HCT116 (cell line): ENCODE results near the gene TSPOAP1. TPM values are rescaled to one million over a fixed set of nuclear protein-coding genes. Genes with fewer than 3 reads are reported as not detected.

Source experiments
- ATAC-seq: fragments of 200-7000 bp; cut with Tn5 transposase; 2 replicates; pipeline ENCODE4 v1.9.1; 2020; ENCODE audit warnings: mild to moderate bottlenecking, moderate library complexity
- BruUV-seq: library from RNA; stranded (reverse); fragments of 400-500 nt; replicated peaks from 2 replicates; lab custom pipeline; 2021; lab: Mats Ljungman, UMichigan
- CTCF ChIA-PET: fragments of 300-600 bp; sonication (Branson Sonifier 250); formaldehyde crosslinking; loops from one replicate; lab custom pipeline; 2021; ENCODE audit warnings: antibody characterized with exemption; lab: Charles Lee
- POLR2A ChIA-PET: fragments of 300-600, 350-600 bp; sonication (Branson Sonifier 250); formaldehyde crosslinking; loops from one replicate; lab custom pipeline; 2021; ENCODE audit warnings: antibody characterized with exemption; lab: Charles Lee
- RAD21 ChIA-PET, 2 experiments: fragments of 300-600 bp; sonication (Branson Sonifier 250); formaldehyde crosslinking; loops; one replicate each; lab custom pipeline; 2023; ENCODE audit warnings: low total read pairs in 2 of 2; ENCODE audit not compliant: uncharacterized antibody in 2 of 2, unreplicated experiment in 2 of 2, low non-redundant PET in 1 of 2; lab: Charles Lee
- DNase-seq: peaks from one replicate; pipeline ENCODE4 v3.0.0-alpha.2; 2010; ENCODE audit warnings: low read depth, low spot score
- H2AFZ ChIP-seq: fragments of 200-600 bp; shearing (Covaris generic), sonication (generic); 2 replicates; pipeline ENCODE4 v1.6.1; 2017; ENCODE audit warnings: low read depth, mixed run types, mixed read lengths, antibody characterized with exemption, low read length; ENCODE audit not compliant: poor library complexity, severe bottlenecking
- H3K27ac ChIP-seq: 2 replicates; pipeline ENCODE4 v1.5.1; 2012; ENCODE audit warnings: low read depth, low read length
- H3K27me3 ChIP-seq: fragments of 200-600 bp; sonication (generic); 2 replicates; pipeline ENCODE4 v1.6.1; 2016; ENCODE audit warnings: mixed run types, low read length, mixed read lengths; ENCODE audit not compliant: insufficient read depth
- H3K36me3 ChIP-seq, 2 experiments: fragments of 200-500 bp in 1 of 2; fragments of 200-600 bp in 1 of 2; sonication (Bioruptor generic) in 1 of 2; sonication (generic) in 1 of 2; 2 replicates each; pipeline versions ENCODE4 v1.5.1 to v1.6.1; 2014 to 2016; ENCODE audit warnings: low read length in 2 of 2, inconsistent platforms in 1 of 2, mixed read lengths in 1 of 2, mixed run types in 1 of 2; ENCODE audit not compliant: insufficient read depth in 2 of 2, control insufficient read depth in 1 of 2
- H3K4me1 ChIP-seq, 2 experiments: fragments of 200-600 bp in 1 of 2; sonication (generic) in 1 of 2; 2 replicates each; pipeline versions ENCODE4 v1.5.1 to v1.6.1; 2012 to 2017; ENCODE audit warnings: low read length in 2 of 2, inconsistent platforms in 1 of 2, mild to moderate bottlenecking in 1 of 2, mixed read lengths in 1 of 2, mixed run types in 1 of 2, moderate library complexity in 1 of 2; ENCODE audit not compliant: insufficient read depth in 2 of 2, control insufficient read depth in 1 of 2
- H3K4me2 ChIP-seq: fragments of 200-600 bp; sonication (generic); 2 replicates; pipeline ENCODE4 v1.6.1; 2017; ENCODE audit warnings: mixed run types, low read length, mixed read lengths
- H3K4me3 ChIP-seq, 2 experiments: fragments of 200-600 bp in 1 of 2; sonication (generic) in 1 of 2; replicated peaks in 1 of 2; 2 replicates each; pipeline ENCODE4 v1.5.1; 2011 to 2016; ENCODE audit warnings: low read length in 2 of 2, control low read depth in 1 of 2, low read depth in 1 of 2, mild to moderate bottlenecking in 1 of 2, mixed read lengths in 1 of 2, mixed run types in 1 of 2
- H3K79me2 ChIP-seq: fragments of 200-600 bp; sonication (generic); 2 replicates; pipeline ENCODE4 v1.6.1; 2017; ENCODE audit warnings: mild to moderate bottlenecking, mixed run types, low read length, moderate library complexity, mixed read lengths; ENCODE audit not compliant: insufficient read depth
- H3K9ac ChIP-seq: fragments of 200-600 bp; sonication (generic); 2 replicates; pipeline ENCODE4 v1.6.1; 2016; ENCODE audit warnings: low read length, mixed read lengths
- H3K9me2 ChIP-seq: fragments of 200-600 bp; sonication (generic), shearing (Covaris generic); 2 replicates; pipeline ENCODE4 v1.6.1; 2017; ENCODE audit warnings: mixed run types, mild to moderate bottlenecking, moderate library complexity; ENCODE audit not compliant: insufficient read depth
- H3K9me3 ChIP-seq, 2 experiments: fragments of 200-500 bp in 1 of 2; fragments of 200-600 bp in 1 of 2; sonication (Bioruptor generic) in 1 of 2; sonication (generic) in 1 of 2; 2 replicates each; pipeline ENCODE4 v1.6.1; 2014 to 2017; ENCODE audit warnings: low read length in 2 of 2, mixed read lengths in 2 of 2, inconsistent platforms in 1 of 2, low read depth in 1 of 2, mild to moderate bottlenecking in 1 of 2, mixed run types in 1 of 2, moderate library complexity in 1 of 2; ENCODE audit not compliant: control insufficient read depth in 1 of 2, insufficient read depth in 1 of 2
- H4K20me1 ChIP-seq: fragments of 200-600 bp; sonication (generic), shearing (Covaris generic); 2 replicates; pipeline ENCODE4 v1.6.1; 2017; ENCODE audit warnings: mixed run types, mild to moderate bottlenecking, moderate library complexity; ENCODE audit not compliant: insufficient read depth
- EGR1 ChIP-seq: IDR thresholded peaks from 2 replicates; pipeline ENCODE4 v1.6.1; 2012; ENCODE audit warnings: low read depth
- ELF1 ChIP-seq: IDR thresholded peaks from 2 replicates; pipeline ENCODE4 v1.6.1; 2012; ENCODE audit warnings: low read depth, borderline replicate concordance
- EZH2phosphoT487 ChIP-seq: fragments of 200-600 bp; IDR thresholded peaks from 2 replicates; pipeline ENCODE4 v1.6.1; 2018; ENCODE audit warnings: antibody characterized with exemption, borderline replicate concordance
- FOSL1 ChIP-seq: IDR thresholded peaks from 2 replicates; pipeline ENCODE4 v1.6.1; 2012; ENCODE audit warnings: low read depth
- JUND ChIP-seq: IDR thresholded peaks from 2 replicates; pipeline ENCODE4 v1.6.1; 2012
- POLR2AphosphoS5 ChIP-seq: IDR thresholded peaks from 2 replicates; pipeline ENCODE4 v1.6.1; 2011; ENCODE audit warnings: mild to moderate bottlenecking, low read depth, low read length, moderate library complexity
- SP1 ChIP-seq: IDR thresholded peaks from 2 replicates; pipeline ENCODE4 v1.6.1; 2012; ENCODE audit warnings: low read depth
- SRF ChIP-seq: IDR thresholded peaks from 2 replicates; pipeline ENCODE4 v1.6.1; 2012; ENCODE audit warnings: low read depth
- TCF7L2 ChIP-seq: IDR thresholded peaks from 2 replicates; pipeline ENCODE4 v1.7.0; 2011; ENCODE audit warnings: borderline replicate concordance, inconsistent platforms; ENCODE audit not compliant: insufficient read depth, insufficient read length; ENCODE audit errors: extremely low read depth
- ZNF274 ChIP-seq: fragments of 200-500 bp; sonication (Bioruptor generic); IDR thresholded peaks from 2 replicates; pipeline ENCODE4 v1.6.1; 2014; ENCODE audit warnings: mild to moderate bottlenecking, low read depth, low read length, inconsistent platforms
- intact Hi-C: fragments of 100-400 bp; cut with micrococcal nuclease; formaldehyde crosslinking; loops from 2 replicates; pipeline ENCODE4 v1.10.0; 2022
- total RNA-seq: library from RNA; stranded (reverse); gene quantifications from one replicate; pipeline ENCODE4 v1.2.1, GENCODE V29; 2021; ENCODE audit not compliant: unreplicated experiment
- TF ChIP-seq, protein P1 (sequence below): IDR thresholded peaks from 2 replicates; pipeline ENCODE4 v1.6.1; 2012
- TF ChIP-seq, protein P2 (sequence below): IDR thresholded peaks from 2 replicates; pipeline ENCODE4 v1.6.1; 2012; ENCODE audit warnings: low read depth
- TF ChIP-seq, protein P3 (sequence below): IDR thresholded peaks from 2 replicates; pipeline ENCODE4 v1.6.1; 2012
- TF ChIP-seq, protein P4 (sequence below), 3 experiments: fragments of 200-600 bp in 1 of 3; sonication (generic) in 1 of 3; IDR thresholded peaks in 2 of 3; conservative IDR thresholded peaks in 1 of 3; 2 replicates each; pipeline ENCODE4 v1.5.1; 2012 to 2017; ENCODE audit warnings: low read depth in 2 of 3, low read length in 2 of 3, antibody characterized with exemption in 1 of 3, borderline replicate concordance in 1 of 3, control low read depth in 1 of 3, mild to moderate bottlenecking in 1 of 3, mixed read lengths in 1 of 3, mixed run types in 1 of 3, moderate library complexity in 1 of 3; ENCODE audit not compliant: insufficient read depth in 1 of 3
- TF ChIP-seq, protein P5 (sequence below): IDR thresholded peaks from 2 replicates; pipeline ENCODE4 v1.6.1; 2011; ENCODE audit warnings: mild to moderate bottlenecking, low read length, moderate library complexity; ENCODE audit not compliant: insufficient replicate concordance; ENCODE audit errors: extremely low read depth

The TSPOAP1 gene
- total RNA-seq, 1 experiment from 2014 or later = 0.27 TPM

DNA sequence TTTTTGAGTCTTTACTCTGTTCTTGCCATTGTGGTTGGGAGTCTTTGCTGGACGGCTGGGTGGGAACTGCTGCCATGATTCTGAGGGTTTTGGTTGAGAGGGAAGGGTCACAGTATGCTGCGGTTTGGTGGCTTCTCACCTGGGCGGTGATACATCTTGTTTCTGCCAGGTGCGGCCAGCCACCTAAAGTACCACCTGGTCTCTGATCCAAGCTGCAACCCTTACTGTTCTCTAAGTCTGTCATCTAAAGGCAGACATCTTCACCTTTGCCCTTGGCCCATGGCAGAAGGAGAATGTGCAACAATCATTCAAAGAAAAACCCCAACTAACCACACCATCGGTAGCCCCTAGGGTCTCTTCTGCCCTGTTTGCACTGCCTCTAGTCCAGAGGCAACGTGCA lies 28.3 kb downstream of the TSPOAP1 start (continued):
- TF ChIP-seq, protein P1, sequence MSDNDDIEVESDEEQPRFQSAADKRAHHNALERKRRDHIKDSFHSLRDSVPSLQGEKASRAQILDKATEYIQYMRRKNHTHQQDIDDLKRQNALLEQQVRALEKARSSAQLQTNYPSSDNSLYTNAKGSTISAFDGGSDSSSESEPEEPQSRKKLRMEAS = no peak
- TF ChIP-seq, all 23 proteins: peak for 0

DNA sequence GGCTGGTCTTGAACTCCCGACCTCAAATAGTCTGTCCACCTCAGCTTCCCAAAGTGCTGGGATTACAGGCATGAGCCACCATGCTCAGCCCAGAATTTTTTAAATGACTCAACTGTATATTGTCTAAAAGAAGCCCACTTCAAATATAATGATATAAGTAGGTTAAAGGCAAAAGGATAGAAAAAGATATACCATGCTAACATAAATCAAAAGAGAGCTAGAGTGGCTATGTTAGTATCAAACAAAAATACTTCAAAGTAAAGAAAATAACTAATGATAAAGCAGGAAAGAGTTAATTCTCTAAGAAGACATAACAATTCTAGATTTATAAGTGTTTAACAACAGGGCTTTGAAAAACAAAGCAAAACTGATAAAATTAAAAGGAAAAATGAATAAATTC lies 34.6 kb downstream of the TSPOAP1 start:
- POLR2A ChIA-PET = no interaction called here
- Histone ChIP-seq H3K36me3 (no peaks in the 10 kb centered on the region), H3K9me3 (no peaks in the 10 kb centered on the region), H3K9ac (no peak overlapping the region), H2AFZ (no peak overlapping the region), H3K79me2 (no peaks in the 10 kb centered on the region), H3K9me2 (no peaks in the 10 kb centered on the region), H4K20me1 (no peaks in the 10 kb centered on the region), H3K27me3 (no peaks in the 10 kb centered on the region), H3K27ac (no peak overlapping the region), H3K4me2 (no peak overlapping the region), H3K4me3 (no peak overlapping the region), H3K4me1 (0 out of 4 replicates have a peak, but pooled peaks cover 0 to 3% of the 10 kb centered on the region in 2 experiments)
- BruUV-seq = no TSS peak
- intact Hi-C loops = no loop called here
- CTCF ChIA-PET = no interaction called here
- RAD21 ChIA-PET = no interaction called here
- ATAC-seq = no peak
- TF ChIP-seq, protein P2, sequence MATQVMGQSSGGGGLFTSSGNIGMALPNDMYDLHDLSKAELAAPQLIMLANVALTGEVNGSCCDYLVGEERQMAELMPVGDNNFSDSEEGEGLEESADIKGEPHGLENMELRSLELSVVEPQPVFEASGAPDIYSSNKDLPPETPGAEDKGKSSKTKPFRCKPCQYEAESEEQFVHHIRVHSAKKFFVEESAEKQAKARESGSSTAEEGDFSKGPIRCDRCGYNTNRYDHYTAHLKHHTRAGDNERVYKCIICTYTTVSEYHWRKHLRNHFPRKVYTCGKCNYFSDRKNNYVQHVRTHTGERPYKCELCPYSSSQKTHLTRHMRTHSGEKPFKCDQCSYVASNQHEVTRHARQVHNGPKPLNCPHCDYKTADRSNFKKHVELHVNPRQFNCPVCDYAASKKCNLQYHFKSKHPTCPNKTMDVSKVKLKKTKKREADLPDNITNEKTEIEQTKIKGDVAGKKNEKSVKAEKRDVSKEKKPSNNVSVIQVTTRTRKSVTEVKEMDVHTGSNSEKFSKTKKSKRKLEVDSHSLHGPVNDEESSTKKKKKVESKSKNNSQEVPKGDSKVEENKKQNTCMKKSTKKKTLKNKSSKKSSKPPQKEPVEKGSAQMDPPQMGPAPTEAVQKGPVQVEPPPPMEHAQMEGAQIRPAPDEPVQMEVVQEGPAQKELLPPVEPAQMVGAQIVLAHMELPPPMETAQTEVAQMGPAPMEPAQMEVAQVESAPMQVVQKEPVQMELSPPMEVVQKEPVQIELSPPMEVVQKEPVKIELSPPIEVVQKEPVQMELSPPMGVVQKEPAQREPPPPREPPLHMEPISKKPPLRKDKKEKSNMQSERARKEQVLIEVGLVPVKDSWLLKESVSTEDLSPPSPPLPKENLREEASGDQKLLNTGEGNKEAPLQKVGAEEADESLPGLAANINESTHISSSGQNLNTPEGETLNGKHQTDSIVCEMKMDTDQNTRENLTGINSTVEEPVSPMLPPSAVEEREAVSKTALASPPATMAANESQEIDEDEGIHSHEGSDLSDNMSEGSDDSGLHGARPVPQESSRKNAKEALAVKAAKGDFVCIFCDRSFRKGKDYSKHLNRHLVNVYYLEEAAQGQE = no peak
- TF ChIP-seq EZH2phosphoT487 = no peak
- no peak for TF ChIP-seq SP1
- TF ChIP-seq ELF1 = no peak
- TF ChIP-seq POLR2AphosphoS5 = no peak
- TF ChIP-seq, protein P1 = no peak
- TF ChIP-seq, protein P3, sequence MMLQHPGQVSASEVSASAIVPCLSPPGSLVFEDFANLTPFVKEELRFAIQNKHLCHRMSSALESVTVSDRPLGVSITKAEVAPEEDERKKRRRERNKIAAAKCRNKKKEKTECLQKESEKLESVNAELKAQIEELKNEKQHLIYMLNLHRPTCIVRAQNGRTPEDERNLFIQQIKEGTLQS = no peak
- no peak for TF ChIP-seq FOSL1
- no peak for TF ChIP-seq ZNF274
- TF ChIP-seq, protein P4, sequence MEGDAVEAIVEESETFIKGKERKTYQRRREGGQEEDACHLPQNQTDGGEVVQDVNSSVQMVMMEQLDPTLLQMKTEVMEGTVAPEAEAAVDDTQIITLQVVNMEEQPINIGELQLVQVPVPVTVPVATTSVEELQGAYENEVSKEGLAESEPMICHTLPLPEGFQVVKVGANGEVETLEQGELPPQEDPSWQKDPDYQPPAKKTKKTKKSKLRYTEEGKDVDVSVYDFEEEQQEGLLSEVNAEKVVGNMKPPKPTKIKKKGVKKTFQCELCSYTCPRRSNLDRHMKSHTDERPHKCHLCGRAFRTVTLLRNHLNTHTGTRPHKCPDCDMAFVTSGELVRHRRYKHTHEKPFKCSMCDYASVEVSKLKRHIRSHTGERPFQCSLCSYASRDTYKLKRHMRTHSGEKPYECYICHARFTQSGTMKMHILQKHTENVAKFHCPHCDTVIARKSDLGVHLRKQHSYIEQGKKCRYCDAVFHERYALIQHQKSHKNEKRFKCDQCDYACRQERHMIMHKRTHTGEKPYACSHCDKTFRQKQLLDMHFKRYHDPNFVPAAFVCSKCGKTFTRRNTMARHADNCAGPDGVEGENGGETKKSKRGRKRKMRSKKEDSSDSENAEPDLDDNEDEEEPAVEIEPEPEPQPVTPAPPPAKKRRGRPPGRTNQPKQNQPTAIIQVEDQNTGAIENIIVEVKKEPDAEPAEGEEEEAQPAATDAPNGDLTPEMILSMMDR (IDR thresholded peaks at IDR 0.05 in 2 of 3, conservative IDR thresholded peaks at IDR 0.05 in 1 of 3; ENCODE audit: borderline replicate concordance in 1 of 3, insufficient read depth in 1 of 3, low read depth in 2 of 3, low read length in 2 of 3) = no peak
- TF ChIP-seq SRF = no peak
- TF ChIP-seq EGR1 = no peak
- TF ChIP-seq, protein P5, sequence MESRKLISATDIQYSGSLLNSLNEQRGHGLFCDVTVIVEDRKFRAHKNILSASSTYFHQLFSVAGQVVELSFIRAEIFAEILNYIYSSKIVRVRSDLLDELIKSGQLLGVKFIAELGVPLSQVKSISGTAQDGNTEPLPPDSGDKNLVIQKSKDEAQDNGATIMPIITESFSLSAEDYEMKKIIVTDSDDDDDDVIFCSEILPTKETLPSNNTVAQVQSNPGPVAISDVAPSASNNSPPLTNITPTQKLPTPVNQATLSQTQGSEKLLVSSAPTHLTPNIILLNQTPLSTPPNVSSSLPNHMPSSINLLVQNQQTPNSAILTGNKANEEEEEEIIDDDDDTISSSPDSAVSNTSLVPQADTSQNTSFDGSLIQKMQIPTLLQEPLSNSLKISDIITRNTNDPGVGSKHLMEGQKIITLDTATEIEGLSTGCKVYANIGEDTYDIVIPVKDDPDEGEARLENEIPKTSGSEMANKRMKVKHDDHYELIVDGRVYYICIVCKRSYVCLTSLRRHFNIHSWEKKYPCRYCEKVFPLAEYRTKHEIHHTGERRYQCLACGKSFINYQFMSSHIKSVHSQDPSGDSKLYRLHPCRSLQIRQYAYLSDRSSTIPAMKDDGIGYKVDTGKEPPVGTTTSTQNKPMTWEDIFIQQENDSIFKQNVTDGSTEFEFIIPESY = no peak
- TF ChIP-seq TCF7L2 = no peak
- TF ChIP-seq JUND = no peak
- no peak for DNase-seq
